Heart left ventricle (tissue), 16 donors: ENCODE results near the gene TMEM80. TPM values are rescaled to one million over a fixed set of nuclear protein-coding genes. Genes with fewer than 3 reads are reported as not detected.

ENCODE experiments used
- ATAC-seq, 4 donors: fragments of 200-7000 bp; cut with Tn5 transposase; one replicate each; pipeline ENCODE4 v1.9.1; 2020 to 2022; ENCODE audit warnings: moderate library complexity in 4 of 4, mild to moderate bottlenecking in 3 of 4, moderate number of reproducible peaks in 1 of 4
- DNase-seq, 5 donors: peaks; one replicate each; pipeline ENCODE4 v3.0.0-alpha.2; 2020
- H3K27ac ChIP-seq, 12 donors: fragments of 200-600 bp; sonication (generic) in 4 of 12; one replicate each; pipeline versions ENCODE4 v1.5.0 to v1.8.0; 2016 to 2022; ENCODE audit warnings: mild to moderate bottlenecking in 2 of 12
- H3K27me3 ChIP-seq, 9 donors: fragments of 200-600 bp; sonication (generic) in 2 of 9; one replicate each; pipeline versions ENCODE4 v1.5.1 to v1.8.0; 2016 to 2022; ENCODE audit warnings: mild to moderate bottlenecking in 3 of 9
- H3K36me3 ChIP-seq, 9 donors: fragments of 200-600 bp; sonication (generic) in 2 of 9; one replicate each; pipeline versions ENCODE4 v1.5.0 to v1.8.0; 2018 to 2022; ENCODE audit warnings: mild to moderate bottlenecking in 2 of 9
- H3K4me1 ChIP-seq, 12 donors: fragments of 200-600 bp; sonication (generic) in 4 of 12; one replicate each; pipeline versions ENCODE4 v1.5.0 to v1.8.0; 2016 to 2022; ENCODE audit warnings: mild to moderate bottlenecking in 3 of 12
- H3K4me3 ChIP-seq, 12 donors: fragments of 200-600 bp; sonication (generic) in 4 of 12; one replicate each; pipeline versions ENCODE4 v1.5.0 to v1.8.0; 2017 to 2022; ENCODE audit warnings: mild to moderate bottlenecking in 9 of 12, moderate library complexity in 4 of 12
- H3K9me3 ChIP-seq, 12 donors: fragments of 200-600 bp; sonication (generic) in 4 of 12; one replicate each; pipeline versions ENCODE4 v1.5.0 to v1.8.0; 2016 to 2022; ENCODE audit warnings: mild to moderate bottlenecking in 1 of 12
- POLR2A ChIP-seq, 2 donors: fragments of 450-650 bp; IDR thresholded peaks; one replicate each; pipeline ENCODE4 v1.6.1; 2017; ENCODE audit warnings: antibody characterized with exemption in 2 of 2, mild to moderate bottlenecking in 2 of 2, moderate library complexity in 2 of 2
- WGBS, 4 donors: extraction: QIAGEN DNeasy Blood & Tissue Kit in 2 of 4; methylation state at CpG; one replicate each; pipeline versions ENCODE4 v1.1.5 to v1.1.7; 2013 to 2018; 5-methylcytosine and 5-hydroxymethylcytosine counted together
- intact Hi-C, 10 donors: fragments of 100-400 bp; cut with DNase I; formaldehyde crosslinking; loops; one replicate each; pipeline versions ENCODE4 v1.11.1 to v1.14.2; 2022
- polyA plus RNA-seq, 2 donors: library from polyadenylated mRNA; stranded (reverse); fragments of 200-250 nt; gene quantifications; one replicate each; pipeline ENCODE4 v1.2.3, GENCODE V29; 2013
- total RNA-seq, 9 donors: library from RNA; depleted of rRNA in 2 of 9; stranded (reverse); fragments of >200 nt in 2 of 9; fragmentation: NEBNext Ultra II Directional in 3 of 9; extraction: Animal tissue kit (Norgen Biotek cat#: 25700) in 3 of 9; gene quantifications; one replicate each; pipeline versions ENCODE4 v1.1.0 to v1.2.4, GENCODE V29; 2016 to 2023
- TF ChIP-seq, protein P1 (sequence below), 12 donors: fragments of 200-600 bp; sonication (generic) in 4 of 12; IDR thresholded peaks; one replicate each; pipeline versions ENCODE4 v1.5.0 to v1.8.0; 2018 to 2022; ENCODE audit warnings: antibody characterized with exemption in 12 of 12, mild to moderate bottlenecking in 5 of 12
- donor health status: ischemic (EF 13 %, LVEDD 7.1; RV severe dilation, severe dysfunction).
- donor health status: healthy with polysubstance abuse.
- donor health status: DM: no; HTN: yes; CAD: no.
- donor health status: DM: no; HTN: no; CAD: no.
- donor health status: ischemic (EF 25% LVEDD 6.9; RV normal size, moderate dysfunction).
- donor health status: ischemic (EF 25% LVEDD 5.7; RV mildly dilated, moderate dysfunction).
- donor health status: healthy.
- donor health status: DM: yes; HTN: yes; CAD: no.
- donor health status: ischemic (EF 35%, LVEDD 5.7; RV mildly dilated, moderate dysfunction).
- donor health status: nonischemic (EF 11% LVEDD 7.7; RV severe dilation, severe dysfunction).
- donor health status: DM: yes; HTN: yes; CAD: no.
- donor health status: PGD.
- donor health status: ischemic (EF 29% LVEDD 5.4; RV normal size, mild dysfunction).
- donor health status: nonischemic (EF 23%, LVEDD 6.1; RV moderate dilation, normal function).

Gene TMEM80
- total and polyA plus RNA-seq, 11 donors: 8.0 to 18.2 (median 14.9) TPM

DNA sequence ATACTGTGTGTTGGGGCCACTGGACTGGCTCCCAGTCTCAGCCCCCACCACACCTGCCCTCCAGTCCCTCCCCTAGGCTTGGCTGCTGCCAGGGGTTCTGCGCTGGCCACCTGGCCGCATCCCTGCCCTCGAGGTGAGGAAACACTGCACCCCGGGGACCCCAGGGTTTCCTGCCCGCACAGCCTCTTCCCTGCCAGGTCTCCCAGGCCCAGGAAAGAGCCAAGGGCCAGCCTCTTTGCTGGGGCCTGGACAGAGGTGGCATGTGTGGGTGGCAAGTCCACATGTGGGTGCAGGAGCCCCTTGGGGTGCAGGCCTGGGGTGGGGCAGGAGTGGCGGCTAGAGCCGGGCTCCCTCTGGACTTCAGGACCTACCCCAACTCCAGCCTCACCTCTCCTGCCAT, 12.9 kb downstream of the TMEM80 start:
- no peaks in the 10 kb centered on the region for H3K9me3 ChIP-seq
- intact Hi-C loops: no loop called here
- H3K27ac ChIP-seq: no peak overlapping the region
- peaks cover 0 to 58% (median 18%) of the 10 kb centered on the region in 9 donors for H3K27me3 ChIP-seq
- H3K4me1 ChIP-seq: peaks cover 0 to 38% (median 15%) of the 10 kb centered on the region in 12 donors
- H3K4me3 ChIP-seq: no peak overlapping the region
- H3K36me3 ChIP-seq: peaks cover 0 to 8% (median 0%) of the 10 kb centered on the region in 9 donors
- DNase-seq (peak in 1 of 5 donors; percentile 31), ATAC-seq (no peak)
- no peak for TF ChIP-seq POLR2A (IDR thresholded peaks at IDR 0.05)
- TF ChIP-seq, protein P1, sequence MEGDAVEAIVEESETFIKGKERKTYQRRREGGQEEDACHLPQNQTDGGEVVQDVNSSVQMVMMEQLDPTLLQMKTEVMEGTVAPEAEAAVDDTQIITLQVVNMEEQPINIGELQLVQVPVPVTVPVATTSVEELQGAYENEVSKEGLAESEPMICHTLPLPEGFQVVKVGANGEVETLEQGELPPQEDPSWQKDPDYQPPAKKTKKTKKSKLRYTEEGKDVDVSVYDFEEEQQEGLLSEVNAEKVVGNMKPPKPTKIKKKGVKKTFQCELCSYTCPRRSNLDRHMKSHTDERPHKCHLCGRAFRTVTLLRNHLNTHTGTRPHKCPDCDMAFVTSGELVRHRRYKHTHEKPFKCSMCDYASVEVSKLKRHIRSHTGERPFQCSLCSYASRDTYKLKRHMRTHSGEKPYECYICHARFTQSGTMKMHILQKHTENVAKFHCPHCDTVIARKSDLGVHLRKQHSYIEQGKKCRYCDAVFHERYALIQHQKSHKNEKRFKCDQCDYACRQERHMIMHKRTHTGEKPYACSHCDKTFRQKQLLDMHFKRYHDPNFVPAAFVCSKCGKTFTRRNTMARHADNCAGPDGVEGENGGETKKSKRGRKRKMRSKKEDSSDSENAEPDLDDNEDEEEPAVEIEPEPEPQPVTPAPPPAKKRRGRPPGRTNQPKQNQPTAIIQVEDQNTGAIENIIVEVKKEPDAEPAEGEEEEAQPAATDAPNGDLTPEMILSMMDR (IDR thresholded peaks at IDR 0.05): no peak
- WGBS, 4 donors: 78 to 94% (median 82%) methylated on average over 2 to 7 of the region's 7 CpGs

- H3K9me3 ChIP-seq: no peaks in the 10 kb centered on the region
- peaks cover 0 to 38% (median 15%) of the 10 kb centered on the region in 12 donors for H3K4me1 ChIP-seq
- H3K4me3 ChIP-seq: no peak overlapping the region
- 67 to 75% (median 70%) methylated on average over 17 to 27 of the region's 27 CpGs for WGBS, 4 donors
- ATAC-seq (no peak), DNase-seq (peak in 1 of 5 donors; percentile 58)
- no peak for TF ChIP-seq POLR2A (IDR thresholded peaks at IDR 0.05)
- TF ChIP-seq, protein P1 (IDR thresholded peaks at IDR 0.05): no peak
- peaks cover 0 to 62% (median 18%) of the 10 kb centered on the region in 9 donors for H3K27me3 ChIP-seq
- H3K36me3 ChIP-seq: peaks cover 0 to 4% (median 0%) of the 10 kb centered on the region in 9 donors
- no peak overlapping the region for H3K27ac ChIP-seq
- intact Hi-C loops: no loop called here
Measured at GRCh38 chr11:709109-709997, 13.7 kb downstream of the TMEM80 start.

DNA sequence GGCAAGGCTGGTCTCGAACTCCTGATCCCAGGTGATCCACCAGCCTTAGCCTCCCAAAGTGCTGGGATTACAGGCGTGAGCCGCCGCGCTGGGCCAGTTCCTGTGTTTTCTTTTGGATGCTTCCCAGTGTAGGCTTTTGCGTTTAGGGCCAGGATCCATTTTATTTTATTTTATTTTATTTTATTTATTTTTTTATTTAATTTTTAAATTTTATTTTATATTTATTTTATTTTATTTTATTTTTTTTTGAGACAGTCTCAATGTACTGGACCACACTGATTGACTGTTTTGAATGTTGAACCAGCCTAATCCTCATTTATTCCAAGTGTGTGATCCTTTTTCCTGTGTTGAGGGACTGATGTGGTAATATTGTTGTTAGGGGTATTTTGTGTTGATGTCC, 18.8 kb downstream of the TMEM80 start:
- Histone ChIP-seq H3K4me3 (no peak overlapping the region), H3K4me1 (peaks cover 0 to 8% (median 0%) of the 10 kb centered on the region in 12 donors), H3K27ac (no peak overlapping the region), H3K27me3 (peaks cover 0 to 31% (median 4%) of the 10 kb centered on the region in 9 donors), H3K9me3 (peaks cover 0 to 8% (median 0%) of the 10 kb centered on the region in 12 donors), H3K36me3 (no peaks in the 10 kb centered on the region)
- 93 to 98% (median 96%) methylated on average over 6 of the region's 6 CpGs for WGBS, 4 donors
- intact Hi-C loops: no loop called here
- TF ChIP-seq, protein P1 (IDR thresholded peaks at IDR 0.05): no peak
- TF ChIP-seq POLR2A (IDR thresholded peaks at IDR 0.05): no peak
- ATAC-seq (no peak), DNase-seq (no peak)
